SU-DHL-6 (cell line): ENCODE data around the gene HAPLN3.

Source experiments
- EZH2phosphoT487 ChIP-seq: fragments of 200-600 bp; sonication (generic), shearing (Covaris generic); conservative IDR thresholded peaks from 2 replicates; pipeline ENCODE4 v1.6.1; 2018; ENCODE audit warnings: mild to moderate bottlenecking, antibody characterized with exemption, low read length, moderate library complexity, mixed read lengths
- TF ChIP-seq, protein P1 (sequence below): fragments of 200-600 bp; sonication (generic); IDR thresholded peaks from one replicate; pipeline ENCODE4 v1.5.1; 2017; ENCODE audit warnings: antibody characterized with exemption, mild to moderate bottlenecking, low read length, moderate library complexity; ENCODE audit not compliant: insufficient read depth, poor library complexity, severe bottlenecking

DNA sequence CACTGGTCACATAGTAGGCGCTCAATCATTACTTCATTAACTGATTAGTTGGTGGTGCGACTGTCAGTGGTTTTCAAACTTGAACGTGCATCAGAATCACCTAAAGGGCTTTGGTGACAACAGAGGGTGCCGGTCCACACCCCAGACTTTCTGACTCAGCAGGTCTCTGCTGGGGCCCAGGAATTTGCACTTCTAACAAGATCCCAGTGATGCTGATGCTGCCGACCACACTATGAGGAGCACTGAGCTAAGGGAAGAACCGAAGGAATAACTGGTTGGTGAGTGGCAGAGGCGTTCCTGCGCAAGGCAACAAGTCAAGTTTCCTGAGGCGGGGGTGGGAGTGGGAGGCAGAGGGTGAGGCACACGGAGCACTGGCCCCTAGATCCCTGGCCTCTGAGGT is 18.8 kb downstream of the HAPLN3 start:
- TF ChIP-seq EZH2phosphoT487: no peak
- TF ChIP-seq, protein P1, sequence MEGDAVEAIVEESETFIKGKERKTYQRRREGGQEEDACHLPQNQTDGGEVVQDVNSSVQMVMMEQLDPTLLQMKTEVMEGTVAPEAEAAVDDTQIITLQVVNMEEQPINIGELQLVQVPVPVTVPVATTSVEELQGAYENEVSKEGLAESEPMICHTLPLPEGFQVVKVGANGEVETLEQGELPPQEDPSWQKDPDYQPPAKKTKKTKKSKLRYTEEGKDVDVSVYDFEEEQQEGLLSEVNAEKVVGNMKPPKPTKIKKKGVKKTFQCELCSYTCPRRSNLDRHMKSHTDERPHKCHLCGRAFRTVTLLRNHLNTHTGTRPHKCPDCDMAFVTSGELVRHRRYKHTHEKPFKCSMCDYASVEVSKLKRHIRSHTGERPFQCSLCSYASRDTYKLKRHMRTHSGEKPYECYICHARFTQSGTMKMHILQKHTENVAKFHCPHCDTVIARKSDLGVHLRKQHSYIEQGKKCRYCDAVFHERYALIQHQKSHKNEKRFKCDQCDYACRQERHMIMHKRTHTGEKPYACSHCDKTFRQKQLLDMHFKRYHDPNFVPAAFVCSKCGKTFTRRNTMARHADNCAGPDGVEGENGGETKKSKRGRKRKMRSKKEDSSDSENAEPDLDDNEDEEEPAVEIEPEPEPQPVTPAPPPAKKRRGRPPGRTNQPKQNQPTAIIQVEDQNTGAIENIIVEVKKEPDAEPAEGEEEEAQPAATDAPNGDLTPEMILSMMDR: no peak
